CD4-positive, alpha-beta T cell (primary cell): ENCODE measurements around the gene PCDHGC3. TPM values are rescaled to one million over a fixed set of nuclear protein-coding genes. Genes with fewer than 3 reads are reported as not detected.

Source experiments
- ATAC-seq: fragments of 200-7000 bp; cut with Tn5 transposase; one replicate; pipeline ENCODE4 v1.10.0; 2022; ENCODE audit warnings: mild to moderate bottlenecking; ENCODE audit not compliant: poor library complexity
- CTCF ChIA-PET: fragments of 350-600 bp; sonication (Branson Sonifier 250); formaldehyde crosslinking; loops from one replicate; lab custom pipeline; 2021; ENCODE audit warnings: antibody characterized with exemption, inconsistent platforms; lab: Charles Lee
- POLR2A ChIA-PET: fragments of 350-600 bp; sonication (Branson Sonifier 250); formaldehyde crosslinking; loops from one replicate; lab custom pipeline; 2021; ENCODE audit warnings: antibody characterized with exemption, inconsistent platforms; lab: Charles Lee
- DNase-seq, 14 experiments: peaks; one replicate each; pipeline ENCODE4 v3.0.0-alpha.2; 2013 to 2020; ENCODE audit warnings: mixed read lengths in 2 of 14
- H3K27ac ChIP-seq, 2 donors: one replicate each; pipeline versions ENCODE4 v1.5.1 to v1.7.0; 2013; ENCODE audit warnings: low read length in 2 of 2, low read depth in 1 of 2, mild to moderate bottlenecking in 1 of 2
- H3K27me3 ChIP-seq, 2 experiments: 1 replicate in 1 of 2; 2 replicates in 1 of 2; pipeline versions ENCODE4 v1.6.1 to v1.7.0; 2013; ENCODE audit warnings: low read length in 2 of 2, control low read depth in 1 of 2, mild to moderate bottlenecking in 1 of 2, moderate library complexity in 1 of 2; ENCODE audit not compliant: insufficient read depth in 2 of 2, control insufficient read depth in 1 of 2
- H3K36me3 ChIP-seq: one replicate; pipeline ENCODE4 v1.6.1; 2013; ENCODE audit warnings: low read length, control low read depth; ENCODE audit not compliant: insufficient read depth
- H3K4me1 ChIP-seq: one replicate; pipeline ENCODE4 v1.6.1; 2013; ENCODE audit warnings: low read length, control low read depth; ENCODE audit not compliant: insufficient read depth
- H3K4me3 ChIP-seq: one replicate; pipeline ENCODE4 v1.5.1; 2013; ENCODE audit warnings: mild to moderate bottlenecking, low read length, moderate library complexity
- H3K9me3 ChIP-seq, 2 experiments: 1 replicate in 1 of 2; 2 replicates in 1 of 2; pipeline versions ENCODE4 v1.6.1 to v1.7.0; 2013; ENCODE audit warnings: low read length in 2 of 2, mild to moderate bottlenecking in 2 of 2, control low read depth in 1 of 2, moderate library complexity in 1 of 2; ENCODE audit not compliant: control insufficient read depth in 1 of 2, insufficient read depth in 1 of 2
- H3K27ac Mint-ChIP-seq: one replicate; pipeline ENCODE4 v1.8.0; 2020; ENCODE audit warnings: mixed read lengths
- H3K27me3 Mint-ChIP-seq: one replicate; pipeline ENCODE4 v1.8.0; 2021; ENCODE audit warnings: mixed read lengths
- H3K36me3 Mint-ChIP-seq: one replicate; pipeline ENCODE4 v1.8.0; 2021; ENCODE audit warnings: low read depth, mixed read lengths
- H3K4me1 Mint-ChIP-seq: one replicate; pipeline ENCODE4 v1.8.0; 2021; ENCODE audit warnings: low read depth, mixed read lengths
- H3K4me3 Mint-ChIP-seq: one replicate; pipeline ENCODE4 v1.8.0; 2020; ENCODE audit warnings: mild to moderate bottlenecking, mixed read lengths
- H3K9me3 Mint-ChIP-seq: one replicate; pipeline ENCODE4 v1.8.0; 2020; ENCODE audit warnings: mixed read lengths
- intact Hi-C, 2 experiments: fragments of 100-400 bp; cut with DNase I in 1 of 2; cut with micrococcal nuclease in 1 of 2; formaldehyde crosslinking; loops; one replicate each; pipeline versions ENCODE4 v1.15.1 to v1.9.0; 2023 to 2025; cut with DNase I, micrococcal nuclease
- total RNA-seq, 174 experiments: library from RNA in 2 of 174; stranded (reverse) in 2 of 174; gene quantifications; one replicate each; pipeline ENCODE4 v1.2.3 and lab custom pipeline; 2021 to 2026
- TF ChIP-seq, protein P1 (sequence below): fragments of 200-600 bp; IDR thresholded peaks from one replicate; pipeline ENCODE4 v1.8.0; 2022; ENCODE audit warnings: antibody characterized with exemption, mild to moderate bottlenecking

PCDHGC3 gene
- total RNA-seq, 2 experiments from 2014 or later: not detected

DNA sequence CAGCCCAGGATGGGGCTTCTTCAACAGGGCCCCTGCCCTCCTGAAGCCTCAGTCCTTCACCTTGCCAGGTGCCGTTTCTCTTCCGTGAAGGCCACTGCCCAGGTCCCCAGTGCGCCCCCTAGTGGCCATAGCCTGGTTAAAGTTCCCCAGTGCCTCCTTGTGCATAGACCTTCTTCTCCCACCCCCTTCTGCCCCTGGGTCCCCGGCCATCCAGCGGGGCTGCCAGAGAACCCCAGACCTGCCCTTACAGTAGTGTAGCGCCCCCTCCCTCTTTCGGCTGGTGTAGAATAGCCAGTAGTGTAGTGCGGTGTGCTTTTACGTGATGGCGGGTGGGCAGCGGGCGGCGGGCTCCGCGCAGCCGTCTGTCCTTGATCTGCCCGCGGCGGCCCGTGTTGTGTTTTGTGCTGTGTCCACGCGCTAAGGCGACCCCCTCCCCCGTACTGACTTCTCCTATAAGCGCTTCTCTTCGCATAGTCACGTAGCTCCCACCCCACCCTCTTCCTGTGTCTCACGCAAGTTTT is 36.7 kb downstream of the PCDHGC3 start:
- H3K4me1 ChIP-seq: peaks cover 26% of the 10 kb centered on the region
- intact Hi-C loops: no loop called here
- H3K27me3 ChIP-seq: no peaks in the 10 kb centered on the region
- peak overlapping the region; percentile 52 for H3K4me3 ChIP-seq
- ATAC-seq (peak; percentile 51), DNase-seq (peak; percentile 70 to 91 (median 82))
- TF ChIP-seq, protein P1, sequence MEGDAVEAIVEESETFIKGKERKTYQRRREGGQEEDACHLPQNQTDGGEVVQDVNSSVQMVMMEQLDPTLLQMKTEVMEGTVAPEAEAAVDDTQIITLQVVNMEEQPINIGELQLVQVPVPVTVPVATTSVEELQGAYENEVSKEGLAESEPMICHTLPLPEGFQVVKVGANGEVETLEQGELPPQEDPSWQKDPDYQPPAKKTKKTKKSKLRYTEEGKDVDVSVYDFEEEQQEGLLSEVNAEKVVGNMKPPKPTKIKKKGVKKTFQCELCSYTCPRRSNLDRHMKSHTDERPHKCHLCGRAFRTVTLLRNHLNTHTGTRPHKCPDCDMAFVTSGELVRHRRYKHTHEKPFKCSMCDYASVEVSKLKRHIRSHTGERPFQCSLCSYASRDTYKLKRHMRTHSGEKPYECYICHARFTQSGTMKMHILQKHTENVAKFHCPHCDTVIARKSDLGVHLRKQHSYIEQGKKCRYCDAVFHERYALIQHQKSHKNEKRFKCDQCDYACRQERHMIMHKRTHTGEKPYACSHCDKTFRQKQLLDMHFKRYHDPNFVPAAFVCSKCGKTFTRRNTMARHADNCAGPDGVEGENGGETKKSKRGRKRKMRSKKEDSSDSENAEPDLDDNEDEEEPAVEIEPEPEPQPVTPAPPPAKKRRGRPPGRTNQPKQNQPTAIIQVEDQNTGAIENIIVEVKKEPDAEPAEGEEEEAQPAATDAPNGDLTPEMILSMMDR: peak; percentile 95
- ChIA-PET CTCF (interaction anchor here (0.6 to 3.6 kb wide), 12 partner anchors 12 to 457 kb away, joined by 3 to 19 read pairs (median 4); partner anchors contain the start of genes PCDHGA10, PCDHGA11, PCDHGB3 and PCDHGB5), POLR2A (interaction anchor here (0.6 to 5.0 kb wide), 6 partner anchors 9 to 192 kb away, joined by 3 to 26 read pairs (median 3); partner anchors contain the start of genes PCDHGC4 and TAF7)
- Mint-ChIP-seq H3K9me3 (no peaks in the 10 kb centered on the region), H3K36me3 (peaks cover 14% of the 10 kb centered on the region), H3K27ac (peak overlapping the region; percentile 72), H3K27me3 (peaks cover 4% of the 10 kb centered on the region), H3K4me3 (peak overlapping the region; percentile 95), H3K4me1 (peaks cover 25% of the 10 kb centered on the region)
- H3K9me3 ChIP-seq: peaks cover 0 to 5% of the 10 kb centered on the region in 2 experiments
- no peak overlapping the region for H3K27ac ChIP-seq
- peaks cover 31% of the 10 kb centered on the region for H3K36me3 ChIP-seq

DNA sequence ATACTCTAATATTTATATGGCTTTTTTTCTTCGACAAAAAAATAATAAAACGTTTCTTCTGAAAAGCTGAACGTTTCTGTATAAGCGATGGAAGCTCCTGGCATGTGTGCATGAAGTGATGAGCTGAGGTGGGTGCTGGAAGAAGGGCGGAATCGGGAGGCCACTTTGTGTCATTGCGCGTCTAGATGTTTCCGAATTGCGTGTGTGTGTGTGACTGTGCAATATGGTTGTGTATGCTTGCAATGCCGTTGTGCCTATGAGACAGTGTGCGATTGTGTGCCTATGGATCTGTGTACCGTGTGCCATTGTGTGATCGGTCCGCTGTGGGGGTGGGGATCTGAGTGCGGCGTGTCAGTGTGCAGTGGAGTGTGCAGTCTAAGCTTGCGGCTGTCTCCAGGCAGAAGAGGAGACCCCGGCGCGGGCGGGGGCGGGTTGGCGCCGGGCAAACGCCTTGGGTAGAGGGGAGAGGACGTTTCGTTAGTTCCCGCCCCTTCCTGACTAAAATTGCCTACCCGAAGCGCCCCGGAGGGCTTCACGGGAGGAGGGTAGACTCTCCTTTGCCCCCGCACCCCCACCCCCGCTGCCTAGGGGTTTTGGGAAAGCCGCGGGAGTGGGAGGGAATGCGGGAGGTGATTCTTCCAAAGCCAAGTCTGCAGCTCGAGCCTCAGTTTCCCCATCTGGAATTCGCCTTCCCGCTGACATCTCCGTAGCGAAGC is 37.3 kb downstream of the PCDHGC3 start:
- Histone ChIP-seq H3K4me1 (peaks cover 26% of the 10 kb centered on the region), H3K9me3 (peaks cover 0 to 5% of the 10 kb centered on the region in 2 experiments), H3K4me3 (peak overlapping the region; percentile 52), H3K36me3 (peaks cover 37% of the 10 kb centered on the region), H3K27ac (no peak overlapping the region), H3K27me3 (no peaks in the 10 kb centered on the region)
- ChIA-PET CTCF (interaction anchor here (0.6 to 3.6 kb wide), 14 partner anchors 9 to 456 kb away, joined by 3 to 19 read pairs (median 3); partner anchors contain the start of genes PCDHGA10, PCDHGA11, PCDHGB3 and PCDHGB5), POLR2A (interaction anchor here (0.6 to 5.0 kb wide), 7 partner anchors 8 to 193 kb away, joined by 3 to 26 read pairs (median 3); partner anchors contain the start of genes PCDHGC4 and TAF7)
- TF ChIP-seq, protein P1: no peak
- Mint-ChIP-seq H3K36me3 (peaks cover 14% of the 10 kb centered on the region), H3K9me3 (no peaks in the 10 kb centered on the region), H3K4me1 (peaks cover 25% of the 10 kb centered on the region), H3K27me3 (peaks cover 4% of the 10 kb centered on the region), H3K27ac (peak overlapping the region; percentile 72), H3K4me3 (peak overlapping the region; percentile 95)
- intact Hi-C loops: no loop called here
- ATAC-seq: peak; percentile 53
- DNase-seq: peak in 10 of 14 experiments; percentile 9 to 57 (median 24)

DNA sequence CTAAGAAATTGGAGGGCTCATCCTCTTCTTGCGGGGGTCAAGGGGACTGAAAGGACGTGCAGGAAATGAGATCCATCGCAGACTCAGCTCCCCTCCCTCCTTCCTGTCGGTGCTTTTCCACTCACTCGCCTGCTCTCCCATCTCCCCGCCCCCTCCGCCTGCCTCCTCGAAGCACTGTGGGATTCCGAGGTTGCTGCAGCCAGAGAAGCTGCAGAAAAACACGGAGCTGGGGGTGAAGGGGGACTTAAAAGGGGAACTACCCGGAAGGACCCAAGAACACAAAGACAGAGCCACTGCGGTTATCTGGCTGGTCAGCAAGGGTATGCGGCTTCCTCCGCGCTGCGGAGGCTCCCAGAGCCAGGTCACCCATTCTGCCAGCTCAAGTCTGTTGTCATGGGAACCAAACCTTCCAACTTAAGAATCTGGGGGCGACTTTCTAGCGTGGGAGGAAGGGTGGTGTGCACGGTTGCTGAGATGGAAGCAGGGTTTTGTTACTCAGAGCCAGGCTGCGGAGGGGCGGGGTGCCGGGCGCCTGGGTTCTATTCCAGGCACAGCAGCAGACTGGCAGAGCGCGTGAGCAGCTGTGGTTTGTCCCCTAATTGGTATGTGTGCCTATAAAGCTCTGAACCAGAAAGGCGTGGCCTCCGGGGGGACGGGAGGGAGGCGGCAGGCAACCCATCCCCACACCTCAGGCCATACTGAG is 38.0 kb downstream of the PCDHGC3 start:
- POLR2A ChIA-PET: interaction anchor here (0.6 to 5.0 kb wide), 4 partner anchors 10 to 193 kb away, joined by 3 to 26 read pairs (median 3); partner anchors contain the start of gene TAF7
- H3K27me3 Mint-ChIP-seq: peaks cover 4% of the 10 kb centered on the region

More for the DNA sequence above, 38.0 kb downstream of the PCDHGC3 start:
- Histone ChIP-seq H3K36me3 (peaks cover 44% of the 10 kb centered on the region), H3K4me1 (peaks cover 26% of the 10 kb centered on the region), H3K27me3 (no peaks in the 10 kb centered on the region), H3K27ac (peak overlapping the region in 1 of 2 donors; percentile 9), H3K4me3 (peak overlapping the region; percentile 52), H3K9me3 (peaks cover 0 to 5% of the 10 kb centered on the region in 2 experiments)
- peaks cover 25% of the 10 kb centered on the region for H3K4me1 Mint-ChIP-seq
- intact Hi-C loops: no loop called here
- peaks cover 14% of the 10 kb centered on the region for H3K36me3 Mint-ChIP-seq
- H3K9me3 Mint-ChIP-seq: no peaks in the 10 kb centered on the region
- ATAC-seq: peak; percentile 45
- DNase-seq: peak in 11 of 14 experiments; percentile 9 to 61 (median 36)
- H3K27ac Mint-ChIP-seq: peak overlapping the region; percentile 68
- TF ChIP-seq, protein P1: no peak
- CTCF ChIA-PET: interaction anchor here (0.7 to 3.6 kb wide), 9 partner anchors 8 to 194 kb away, joined by 3 to 19 read pairs (median 3); partner anchors contain the start of genes PCDHGA10, PCDHGA11, PCDHGB5 and PCDHGB6
- peak overlapping the region; percentile 95 for H3K4me3 Mint-ChIP-seq
